Measurements from ENCODE around the gene RCAN2.

RCAN2 gene

GRCh38 chr6:46288835-46289234 lies 202.4 kb downstream of the RCAN2 start:
- in situ Hi-C loops (cut with HindIII; ENCODE audit: low sequenced_read_pairs) = no loop called here
- no peak for DNase-seq (ENCODE audit: low read depth, low spot score)
- no peak overlapping the region for H3K4me3 ChIP-seq (ENCODE audit: low read depth, low read length)
- no peak for TF ChIP-seq CTCF (IDR thresholded peaks at IDR 0.05; ENCODE audit: low read depth, low read length)

GRCh38 chr6:46287681-46288080 lies 203.6 kb downstream of the RCAN2 start:
- in situ Hi-C loops (cut with HindIII; ENCODE audit: low sequenced_read_pairs) = no loop called here
- no peak for DNase-seq (ENCODE audit: low read depth, low spot score)
- no peak overlapping the region for H3K4me3 ChIP-seq (ENCODE audit: low read depth, low read length)
- TF ChIP-seq CTCF (IDR thresholded peaks at IDR 0.05; ENCODE audit: low read depth, low read length) = no peak

GRCh38 chr6:46287043-46287442 lies 204.2 kb downstream of the RCAN2 start:
- no peak overlapping the region for H3K4me3 ChIP-seq (ENCODE audit: low read depth, low read length)
- DNase-seq (ENCODE audit: low read depth, low spot score) = no peak
- in situ Hi-C loops (cut with HindIII; ENCODE audit: low sequenced_read_pairs) = no loop called here
- TF ChIP-seq CTCF (IDR thresholded peaks at IDR 0.05; ENCODE audit: low read depth, low read length) = no peak

- TF ChIP-seq CTCF (IDR thresholded peaks at IDR 0.05; ENCODE audit: low read depth, low read length) = no peak
- DNase-seq (ENCODE audit: low read depth, low spot score) = no peak
- in situ Hi-C loops (cut with HindIII; ENCODE audit: low sequenced_read_pairs) = no loop called here
- no peak overlapping the region for H3K4me3 ChIP-seq (ENCODE audit: low read depth, low read length)
These were observed 206.8 kb downstream of the RCAN2 start for GRCh38 chr6:46284475-46284874.

GRCh38 chr6:46281110-46281509 lies 210.1 kb downstream of the RCAN2 start:
- DNase-seq (ENCODE audit: low read depth, low spot score) = no peak
- TF ChIP-seq CTCF (IDR thresholded peaks at IDR 0.05; ENCODE audit: low read depth, low read length) = no peak
- H3K4me3 ChIP-seq (ENCODE audit: low read depth, low read length) = no peak overlapping the region
- in situ Hi-C loops (cut with HindIII; ENCODE audit: low sequenced_read_pairs) = no loop called here

- DNase-seq (ENCODE audit: low read depth, low spot score) = no peak
- in situ Hi-C loops (cut with HindIII; ENCODE audit: low sequenced_read_pairs) = no loop called here
- TF ChIP-seq CTCF (IDR thresholded peaks at IDR 0.05; ENCODE audit: low read depth, low read length) = no peak
- H3K4me3 ChIP-seq (ENCODE audit: low read depth, low read length) = no peak overlapping the region
These were observed 211.4 kb downstream of the RCAN2 start for GRCh38 chr6:46279874-46280273.

GRCh38 chr6:46276576-46277142 lies 214.6 kb downstream of the RCAN2 start:
- TF ChIP-seq CTCF (IDR thresholded peaks at IDR 0.05; ENCODE audit: low read depth, low read length) = no peak
- no peak for DNase-seq (ENCODE audit: low read depth, low spot score)
- no peak overlapping the region for H3K4me3 ChIP-seq (ENCODE audit: low read depth, low read length)
- in situ Hi-C loops (cut with HindIII; ENCODE audit: low sequenced_read_pairs) = no loop called here

All from astrocyte of the spinal cord (primary cell).